Prostate gland (tissue), 2 donors: ENCODE results near the gene GSPT2. TPM values are rescaled to one million over a fixed set of nuclear protein-coding genes. Genes with fewer than 3 reads are reported as not detected.
A peak's percentile ranks its signal among the peaks of the same experiment; 100 is the strongest.
"Not testable (repeated sequence)": the region's sequence is repeated elsewhere in the genome, so short reads cannot be mapped to it uniquely, and the experiment has no call there.

Experiments
- DNase-seq: peaks from one replicate; pipeline ENCODE4 v3.0.0-alpha.2; 2019; ENCODE audit warnings: low spot score
- H3K27ac ChIP-seq, 2 donors: fragments of 200-600 bp; sonication (generic); 2 replicates each; pipeline ENCODE4 v1.5.1; 2017 to 2019
- H3K27me3 ChIP-seq: fragments of 200-600 bp; sonication (generic); replicated peaks from 2 replicates; pipeline ENCODE4 v1.5.1; 2019; ENCODE audit not compliant: insufficient read depth
- H3K36me3 ChIP-seq, 2 donors: fragments of 200-600 bp; sonication (generic); 1 replicate in 1 of 2; 2 replicates in 1 of 2; pipeline versions ENCODE4 v1.5.1 to v1.8.1; 2017 to 2019
- H3K4me1 ChIP-seq: fragments of 200-600 bp; sonication (generic); replicated peaks from 2 replicates; pipeline ENCODE4 v1.5.1; 2019
- H3K4me3 ChIP-seq, 2 donors: fragments of 200-600 bp; sonication (generic); 2 replicates each; pipeline ENCODE4 v1.5.1; 2017 to 2019
- H3K9me3 ChIP-seq: fragments of 200-600 bp; sonication (generic); 2 replicates; pipeline ENCODE4 v1.5.1; 2017
- CTCF ChIP-seq, 4 experiments: fragments of 200-600 bp in 2 of 4; fragments of 450-650 bp in 2 of 4; sonication (generic) in 2 of 4; IDR thresholded peaks; 1 replicate in 3 of 4; 2 replicates in 1 of 4; pipeline ENCODE4 v1.5.1; 2016 to 2019; ENCODE audit warnings: antibody characterized with exemption in 4 of 4, mild to moderate bottlenecking in 2 of 4, moderate library complexity in 2 of 4
- POLR2A ChIP-seq: fragments of 450-650 bp; IDR thresholded peaks from one replicate; pipeline ENCODE4 v1.6.1; 2016; ENCODE audit warnings: antibody characterized with exemption, mild to moderate bottlenecking
- POLR2AphosphoS5 ChIP-seq: sonication (generic); formaldehyde crosslinking; IDR thresholded peaks from one replicate; pipeline ENCODE4 v1.6.1; 2017; ENCODE audit warnings: antibody characterized with exemption
- WGBS: methylation state at CpG from one replicate; pipeline ENCODE4 v1.1.5; 2018; 5-methylcytosine and 5-hydroxymethylcytosine counted together
- intact Hi-C: fragments of 100-400 bp; cut with DNase I; formaldehyde crosslinking; loops from one replicate; pipeline ENCODE4 v1.14.2; 2022
- total RNA-seq, 2 donors: library from RNA; depleted of rRNA; stranded (reverse); fragments of >200 nt; gene quantifications; one replicate each; pipeline ENCODE4 v1.1.0, GENCODE V29; 2016

The GSPT2 gene
- 10 to 100 TPM in 1 of 2 donors, 1 to 10 TPM in 1; 5.9 to 17.4 TPM for total RNA-seq

GRCh38 chrX:51743179-51743957, at the start of gene GSPT2:
Gene GSPT2 (plus strand): TSS chrX:51743442. CDS start chrX:51743627, 185 bp downstream.
- Histone ChIP-seq H3K4me3 (peak within 1 kb of the TSS; percentile 46 to 48), H3K27ac (peak within 1 kb of the TSS; percentile 31 to 69), H3K4me1 (no peaks in the 10 kb centered on the region), H3K36me3 (no peaks in the 10 kb centered on the region), H3K9me3 (no peaks in the 10 kb centered on the region), H3K27me3 (no peaks in the 10 kb centered on the region)
- TF ChIP-seq POLR2AphosphoS5 (peak; percentile 64), CTCF (IDR thresholded peaks at IDR 0.05) (no peak), POLR2A (no peak)
- 1% methylated on average over 22 of the region's 63 CpGs for WGBS
- peak; percentile 41 for DNase-seq
- intact Hi-C loops, result no loop called here

GRCh38 chrX:51694254-51694653, 49.0 kb upstream of the GSPT2 start:
- no peaks in the 10 kb centered on the region for H3K36me3 ChIP-seq
- H3K4me1 ChIP-seq, result no peaks in the 10 kb centered on the region
- no peak for TF ChIP-seq POLR2A
- no peak for TF ChIP-seq CTCF (IDR thresholded peaks at IDR 0.05)
- TF ChIP-seq POLR2AphosphoS5, result no peak
- intact Hi-C loops, result no loop called here
- no peak for DNase-seq
- WGBS, result 78% methylated on average over 5 of the region's 6 CpGs
- H3K27ac ChIP-seq, result no peak overlapping the region
- H3K9me3 ChIP-seq, result no peaks in the 10 kb centered on the region
- no peak overlapping the region for H3K4me3 ChIP-seq
- no peaks in the 10 kb centered on the region for H3K27me3 ChIP-seq

- no peak for TF ChIP-seq POLR2AphosphoS5
- no peak for DNase-seq
- H3K36me3 ChIP-seq, result no peaks in the 10 kb centered on the region
- no peaks in the 10 kb centered on the region for H3K4me1 ChIP-seq
- no peaks in the 10 kb centered on the region for H3K9me3 ChIP-seq
- intact Hi-C loops, result no loop called here
- WGBS, result 81% methylated on average over 8 of the region's 8 CpGs
- no peak overlapping the region for H3K27ac ChIP-seq
- H3K4me3 ChIP-seq, result no peak overlapping the region
- H3K27me3 ChIP-seq, result no peaks in the 10 kb centered on the region
Observed at GRCh38 chrX:51697397-51697796, 45.8 kb upstream of the GSPT2 start.

- H3K36me3 ChIP-seq, intact Hi-C loops, H3K4me1 ChIP-seq, H3K9me3 ChIP-seq, DNase-seq, H3K4me3 ChIP-seq, H3K27ac ChIP-seq, H3K27me3 ChIP-seq: not testable (repeated sequence)
- no CpG with 5 or more reads among the region's 87 CpGs for WGBS
Observed at GRCh38 chrX:51710277-51711164, 32.7 kb upstream of the GSPT2 start, which contains the start of gene CENPVL1. Gene CENPVL1 (plus strand): TSS chrX:51710512. CDS start chrX:51710512, 0 bp downstream.

GRCh38 chrX:51712943-51713647, 30.1 kb upstream of the GSPT2 start:
- H3K4me3 ChIP-seq, H3K27ac ChIP-seq, H3K4me1 ChIP-seq, H3K27me3 ChIP-seq, DNase-seq, H3K9me3 ChIP-seq, intact Hi-C loops, H3K36me3 ChIP-seq: not testable (repeated sequence)
- no CpG with 5 or more reads among the region's 18 CpGs for WGBS

- TF ChIP-seq POLR2AphosphoS5 (no peak), CTCF (IDR thresholded peaks at IDR 0.05) (no peak), POLR2A (no peak)
Observed at GRCh38 chrX:51728202-51728601, 15.0 kb upstream of the GSPT2 start.

More at GRCh38 chrX:51728202-51728601, 15.0 kb upstream of the GSPT2 start:
- Histone ChIP-seq H3K36me3 (no peaks in the 10 kb centered on the region), H3K9me3 (no peaks in the 10 kb centered on the region), H3K27ac (no peak overlapping the region), H3K4me3 (no peak overlapping the region), H3K27me3 (no peaks in the 10 kb centered on the region), H3K4me1 (no peaks in the 10 kb centered on the region)
- no peak for DNase-seq
- intact Hi-C loops, result no loop called here
